ENCODE measurements around the gene AGR3.
A peak's percentile ranks its signal among the peaks of the same experiment; 100 is the strongest.
"Not testable (repeated sequence)": the region's sequence is repeated elsewhere in the genome, so short reads cannot be mapped to it uniquely, and the experiment has no call there.

The AGR3 gene

DNA sequence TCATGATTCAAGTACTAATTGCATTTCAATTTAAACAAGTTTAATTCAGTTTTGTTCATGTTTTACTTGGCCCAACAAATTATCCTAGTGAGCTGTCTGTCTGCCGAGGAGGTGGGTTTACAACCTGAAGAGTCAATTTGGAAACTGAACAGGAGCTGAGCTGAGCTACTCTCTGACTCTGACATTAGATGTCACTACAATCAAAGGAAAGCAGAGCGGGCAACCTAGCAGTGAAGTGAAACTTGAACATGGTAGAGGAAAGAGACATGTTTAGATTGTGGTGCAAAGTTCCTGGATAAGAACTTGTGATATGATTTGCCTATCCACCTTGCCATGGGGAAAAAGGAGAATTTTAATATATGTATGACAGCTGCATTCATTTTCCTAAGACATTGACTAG, 9.6 kb upstream of the AGR3 start:
- peak in 1 of 2 donors; percentile 43 for DNase-seq

GRCh38 chr7:16889851-16890415, 8.2 kb upstream of the AGR3 start:
- DNase-seq, result no peak

- DNase-seq, result no peak
Measured at GRCh38 chr7:16889305-16889704, 7.5 kb upstream of the AGR3 start.

DNA sequence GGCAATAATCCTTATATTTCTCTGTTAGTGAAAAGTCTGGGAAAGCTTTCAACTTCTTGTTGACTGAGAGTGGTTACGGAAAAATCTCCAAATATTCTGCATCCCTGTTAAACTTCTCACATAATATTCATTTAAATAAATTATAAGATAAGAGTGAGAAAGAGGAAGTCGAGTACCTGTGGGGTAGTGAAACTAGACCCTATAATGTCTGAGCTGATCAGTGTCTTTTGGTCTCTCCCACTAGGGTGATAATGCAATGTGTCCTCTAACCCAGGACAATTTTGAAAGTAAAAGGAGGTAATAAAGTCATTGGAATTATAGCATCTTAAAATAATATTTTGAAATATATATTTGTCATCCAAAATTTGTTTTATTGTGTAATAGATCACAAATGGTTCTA, 2.1 kb upstream of the AGR3 start:
- DNase-seq, result no peak

DNA sequence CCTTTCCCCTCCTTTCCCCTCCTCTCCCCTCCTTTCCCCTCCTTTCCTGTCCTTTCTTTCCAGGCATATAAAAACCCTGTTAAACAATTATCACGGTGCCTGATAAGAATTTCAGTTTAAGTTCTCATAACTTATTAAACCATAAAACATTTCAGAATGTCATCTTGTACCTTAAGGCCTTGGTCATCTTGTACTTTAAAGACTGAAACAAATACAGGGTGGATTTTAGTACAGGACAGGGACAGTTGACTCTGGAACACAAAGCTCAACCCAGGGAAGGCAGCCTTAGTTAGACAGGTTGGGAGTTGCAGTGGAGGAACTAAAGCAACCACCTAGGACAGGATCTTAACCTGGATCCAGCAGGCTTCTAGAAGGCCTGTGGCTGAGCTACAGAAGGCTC, 1.2 kb downstream of the AGR3 start:
- no peak for DNase-seq

GRCh38 chr7:16879181-16879580, 2.6 kb downstream of the AGR3 start:
- no peak for DNase-seq

GRCh38 chr7:16875861-16876260, 5.9 kb downstream of the AGR3 start:
- no peak for DNase-seq

GRCh38 chr7:16874066-16874465, 7.7 kb downstream of the AGR3 start:
- DNase-seq, result no peak

DNA sequence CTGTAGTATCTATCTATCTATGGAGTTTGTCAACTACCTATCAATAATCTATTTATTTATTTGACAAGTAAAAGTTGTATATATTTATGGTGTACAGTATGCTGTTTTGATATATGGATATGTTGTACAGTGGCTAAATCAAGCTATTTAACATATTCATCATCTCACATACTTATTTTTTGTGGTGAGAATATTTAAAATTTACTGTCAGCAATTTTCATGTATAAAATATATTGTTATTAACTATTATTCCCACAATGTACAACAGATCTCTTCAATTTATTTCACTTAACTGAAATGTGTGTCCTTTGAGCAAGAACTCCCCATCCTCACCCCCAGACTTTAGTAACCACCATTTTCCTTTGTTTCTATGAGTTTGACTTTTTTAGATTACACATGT, 14.5 kb downstream of the AGR3 start:
- no peak for DNase-seq

DNA sequence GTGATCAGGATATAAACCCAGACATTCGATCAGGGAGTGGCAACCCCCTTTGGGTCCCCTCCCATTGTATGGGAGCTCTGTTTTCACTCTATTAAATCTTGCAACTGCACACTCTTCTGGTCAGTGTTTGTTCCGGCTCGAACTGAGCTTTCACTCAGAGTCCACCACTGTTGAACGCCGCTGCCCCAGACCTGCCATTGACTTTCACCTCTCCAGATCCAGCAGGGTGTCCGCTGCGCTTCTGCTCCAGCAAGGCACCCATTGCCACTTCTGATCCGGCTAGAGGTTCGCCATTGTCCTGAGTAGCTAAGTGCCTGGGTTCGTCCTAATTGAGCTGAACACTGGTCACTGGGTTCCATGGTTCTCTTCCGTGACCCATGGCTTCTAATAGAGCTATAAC, 28.6 kb downstream of the AGR3 start:
- not testable (repeated sequence) for DNase-seq

- peak; percentile 13 to 59 for DNase-seq
Measured at GRCh38 chr7:16851829-16852228, 30.0 kb downstream of the AGR3 start.

DNA sequence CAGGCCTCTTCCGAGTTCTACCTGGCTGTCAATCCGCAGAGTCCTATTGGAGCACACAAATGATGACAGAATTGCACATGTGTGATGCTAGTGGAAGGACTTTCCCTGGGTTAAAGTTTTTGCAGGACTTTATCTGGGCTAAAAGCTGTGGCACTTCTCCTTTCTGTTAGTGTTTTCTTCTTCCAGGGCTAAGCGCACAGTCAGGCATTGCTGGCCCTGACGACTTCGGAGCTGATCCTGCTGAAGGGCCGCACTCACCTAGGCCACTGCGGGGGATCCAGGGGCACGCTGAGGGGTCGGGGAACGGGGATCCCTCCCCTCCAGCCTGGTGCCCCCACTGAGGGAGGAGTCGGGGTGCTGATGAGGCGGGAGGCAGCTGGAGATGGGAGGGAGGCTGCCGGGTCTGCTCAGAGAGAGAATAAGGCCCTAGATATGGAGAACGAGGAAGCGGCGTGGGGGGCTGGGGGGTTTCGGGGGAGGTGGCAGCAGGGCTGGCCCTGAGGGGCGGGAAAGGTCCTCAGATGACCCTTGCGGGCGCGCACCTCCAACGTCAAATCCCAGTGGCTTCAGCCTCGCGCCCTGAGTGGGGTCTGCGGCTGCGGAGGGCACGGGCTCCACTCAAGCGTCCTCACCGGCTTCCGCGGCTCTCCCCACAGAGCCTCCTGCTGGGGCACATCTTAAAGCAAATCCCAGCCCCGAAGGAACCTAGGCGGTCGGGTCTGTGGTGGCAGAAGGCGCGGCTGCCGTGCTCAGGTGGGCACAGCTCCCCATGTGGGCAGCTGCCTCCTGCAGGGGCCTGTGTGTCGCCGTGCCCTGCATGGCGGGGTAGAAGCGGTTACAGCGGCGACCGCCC, 30.9 kb downstream of the AGR3 start:
- peak in 1 of 2 donors; percentile 12 for DNase-seq

GRCh38 chr7:16849296-16850148, 32.3 kb downstream of the AGR3 start:
- no peak for DNase-seq

DNA sequence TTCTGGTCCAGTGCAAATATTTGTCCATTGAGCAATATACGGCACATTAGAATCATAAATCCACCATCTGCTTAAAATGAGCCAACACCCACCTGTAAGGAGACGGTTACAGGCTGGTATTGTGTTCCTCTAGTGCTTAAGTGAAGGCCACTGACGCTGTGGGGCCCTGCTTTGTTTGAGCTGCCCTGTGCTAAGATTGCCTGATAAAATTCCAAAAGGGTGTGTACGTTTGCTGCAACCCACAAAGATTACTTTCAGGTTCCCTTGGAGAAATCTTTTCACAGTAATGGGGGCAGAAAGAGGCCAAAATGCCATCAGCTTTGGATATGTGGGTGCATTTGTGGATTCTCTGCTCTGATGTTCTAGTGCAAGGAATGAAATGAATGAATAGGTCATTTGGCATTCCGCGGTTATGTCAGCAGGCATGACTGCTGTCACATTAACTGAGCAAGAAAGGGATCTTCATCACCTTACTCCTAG, 34.4 kb downstream of the AGR3 start:
- no peak for DNase-seq

DNA sequence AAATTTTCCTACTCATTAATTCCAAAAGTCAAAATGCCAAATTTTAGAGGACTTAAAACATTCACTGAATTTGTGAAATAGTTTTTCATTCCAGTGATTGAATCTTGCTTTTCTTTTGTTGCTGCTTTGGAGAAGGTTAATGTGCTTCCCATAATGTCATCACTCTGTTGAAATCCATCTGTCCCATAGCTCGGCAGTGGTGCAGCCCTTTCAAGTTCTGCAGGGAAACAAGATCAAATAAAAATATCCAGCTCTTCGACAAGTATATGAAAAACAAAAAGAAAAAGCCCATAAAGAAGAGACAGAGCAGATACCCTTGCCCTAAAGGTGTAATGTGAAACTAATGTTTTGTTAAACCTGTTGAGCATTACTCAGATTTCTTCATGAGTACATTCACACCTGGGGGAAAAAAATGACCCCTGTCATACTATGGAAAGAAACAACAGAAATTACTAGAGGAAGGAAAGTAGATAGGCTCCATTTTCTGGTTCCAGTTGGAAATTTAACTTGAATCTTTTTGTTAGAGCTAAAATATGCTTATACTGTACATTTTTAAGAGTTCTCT, 35.1 kb downstream of the AGR3 start:
- DNase-seq, result no peak

GRCh38 chr7:16845746-16846145, 36.0 kb downstream of the AGR3 start:
- DNase-seq, result no peak

DNA sequence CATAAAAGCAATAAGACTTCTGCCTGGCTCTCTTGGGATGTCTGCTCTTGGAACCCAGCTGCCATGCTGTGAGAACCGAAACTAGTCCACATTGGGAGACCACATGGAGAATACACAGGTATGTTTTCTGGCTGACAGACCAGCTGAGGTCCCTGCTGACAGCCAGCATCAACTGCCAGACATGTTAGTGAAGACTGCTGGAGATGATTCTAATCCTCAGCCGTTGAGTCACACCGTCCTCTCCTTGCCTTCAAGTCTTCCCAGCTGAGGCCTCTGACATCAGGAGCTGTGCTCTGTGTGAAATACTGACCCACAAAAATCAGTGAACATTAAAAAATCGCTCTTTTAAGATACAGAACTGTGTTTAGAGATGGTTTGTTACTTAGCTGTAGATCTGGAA, 40.1 kb downstream of the AGR3 start:
- no peak for DNase-seq

GRCh38 chr7:16840094-16840493, 41.7 kb downstream of the AGR3 start:
- DNase-seq, result no peak

GRCh38 chr7:16839646-16840045, 42.1 kb downstream of the AGR3 start:
- no peak for DNase-seq

GRCh38 chr7:16838891-16839290, 42.9 kb downstream of the AGR3 start:
- DNase-seq, result no peak

- no peak for DNase-seq
Measured at GRCh38 chr7:16838386-16838785, 43.4 kb downstream of the AGR3 start.

GRCh38 chr7:16836481-16836880, 45.3 kb downstream of the AGR3 start:
- DNase-seq, result no peak

DNA sequence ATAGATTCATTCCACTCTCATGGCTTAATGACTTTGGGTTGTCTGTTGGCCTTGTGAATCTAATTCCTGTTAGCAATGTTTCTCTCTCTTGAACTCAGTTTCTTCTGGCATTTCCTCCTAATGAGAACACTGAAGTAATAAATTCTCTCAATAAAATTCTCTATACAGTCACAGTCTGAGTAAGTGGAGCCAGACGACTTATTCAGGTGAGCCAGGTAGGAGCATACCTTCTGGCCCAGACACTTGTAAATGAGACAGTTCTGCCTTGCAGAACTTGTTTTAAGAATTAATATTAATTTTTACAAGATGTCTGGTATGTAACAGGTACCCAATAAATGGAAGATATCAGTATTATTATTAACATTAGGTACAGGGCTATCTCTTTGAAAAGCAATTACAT, 48.4 kb downstream of the AGR3 start:
- DNase-seq, result no peak

All from CD4-positive, alpha-beta T cell treated with Interleukin-4 for 1 hour (primary cell).